Measurements from ENCODE around the gene PAK4.

Gene PAK4

GRCh38 chr19:39148939-39149529 lies 23.4 kb downstream of the PAK4 start:
- TF ChIP-seq EP300 (IDR thresholded peaks at IDR 0.05; ENCODE audit: borderline replicate concordance): no peak
- TF ChIP-seq MAX (IDR thresholded peaks at IDR 0.05): no peak
- no peak for TF ChIP-seq CREB1 (IDR thresholded peaks at IDR 0.05; ENCODE audit: low read depth)
- TF ChIP-seq TEAD4 (IDR thresholded peaks at IDR 0.05): no peak
- TF ChIP-seq NFIC (IDR thresholded peaks at IDR 0.05): no peak
- TF ChIP-seq RAD21 (IDR thresholded peaks at IDR 0.05; ENCODE audit: low read depth): no peak
- no peak for TF ChIP-seq TAF1 (IDR thresholded peaks at IDR 0.05; ENCODE audit: low read depth)
- TF ChIP-seq FOXM1 (IDR thresholded peaks at IDR 0.05; ENCODE audit: borderline replicate concordance, low read depth): no peak
- no peak for TF ChIP-seq EGR1 (IDR thresholded peaks at IDR 0.05)
- TF ChIP-seq ZBTB7A (IDR thresholded peaks at IDR 0.05; ENCODE audit: low read depth): no peak
- TF ChIP-seq, protein P1, sequence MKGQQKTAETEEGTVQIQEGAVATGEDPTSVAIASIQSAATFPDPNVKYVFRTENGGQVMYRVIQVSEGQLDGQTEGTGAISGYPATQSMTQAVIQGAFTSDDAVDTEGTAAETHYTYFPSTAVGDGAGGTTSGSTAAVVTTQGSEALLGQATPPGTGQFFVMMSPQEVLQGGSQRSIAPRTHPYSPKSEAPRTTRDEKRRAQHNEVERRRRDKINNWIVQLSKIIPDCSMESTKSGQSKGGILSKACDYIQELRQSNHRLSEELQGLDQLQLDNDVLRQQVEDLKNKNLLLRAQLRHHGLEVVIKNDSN (IDR thresholded peaks at IDR 0.05): no peak
- TF ChIP-seq YY1 (IDR thresholded peaks at IDR 0.05; ENCODE audit: low read depth): no peak
- TF ChIP-seq CEBPB (IDR thresholded peaks at IDR 0.05): no peak
- TF ChIP-seq TCF12 (IDR thresholded peaks at IDR 0.05; ENCODE audit: low read depth): no peak

- TF ChIP-seq CREB1 (IDR thresholded peaks at IDR 0.05; ENCODE audit: low read depth) (no peak), YY1 (IDR thresholded peaks at IDR 0.05; ENCODE audit: low read depth) (no peak), EP300 (IDR thresholded peaks at IDR 0.05; ENCODE audit: borderline replicate concordance) (no peak), TAF1 (IDR thresholded peaks at IDR 0.05; ENCODE audit: low read depth) (no peak), CEBPB (IDR thresholded peaks at IDR 0.05) (no peak), RAD21 (IDR thresholded peaks at IDR 0.05; ENCODE audit: low read depth) (no peak), MAX (IDR thresholded peaks at IDR 0.05) (no peak), TEAD4 (IDR thresholded peaks at IDR 0.05) (no peak), EGR1 (IDR thresholded peaks at IDR 0.05) (no peak), ZBTB7A (IDR thresholded peaks at IDR 0.05; ENCODE audit: low read depth) (no peak), TCF12 (IDR thresholded peaks at IDR 0.05; ENCODE audit: low read depth) (no peak), REST (IDR thresholded peaks at IDR 0.05; ENCODE audit: low read depth) (no peak), FOXM1 (IDR thresholded peaks at IDR 0.05; ENCODE audit: borderline replicate concordance, low read depth) (no peak), NFIC (IDR thresholded peaks at IDR 0.05) (no peak)
- TF ChIP-seq, protein P1 (IDR thresholded peaks at IDR 0.05): no peak
Observed at GRCh38 chr19:39150235-39150634, 24.6 kb downstream of the PAK4 start.

- TF ChIP-seq CEBPB (IDR thresholded peaks at IDR 0.05): no peak
- no peak for TF ChIP-seq TAF1 (IDR thresholded peaks at IDR 0.05; ENCODE audit: low read depth)
- no peak for TF ChIP-seq EGR1 (IDR thresholded peaks at IDR 0.05)
- TF ChIP-seq TEAD4 (IDR thresholded peaks at IDR 0.05): no peak
- no peak for TF ChIP-seq RAD21 (IDR thresholded peaks at IDR 0.05; ENCODE audit: low read depth)
- TF ChIP-seq REST (IDR thresholded peaks at IDR 0.05; ENCODE audit: low read depth): no peak
- no peak for TF ChIP-seq TCF12 (IDR thresholded peaks at IDR 0.05; ENCODE audit: low read depth)
- TF ChIP-seq CREB1 (IDR thresholded peaks at IDR 0.05; ENCODE audit: low read depth): no peak
- TF ChIP-seq, protein P1 (IDR thresholded peaks at IDR 0.05): no peak
- TF ChIP-seq MAX (IDR thresholded peaks at IDR 0.05): no peak
- no peak for TF ChIP-seq EP300 (IDR thresholded peaks at IDR 0.05; ENCODE audit: borderline replicate concordance)
- TF ChIP-seq FOXM1 (IDR thresholded peaks at IDR 0.05; ENCODE audit: borderline replicate concordance, low read depth): no peak
- TF ChIP-seq YY1 (IDR thresholded peaks at IDR 0.05; ENCODE audit: low read depth): no peak
- no peak for TF ChIP-seq NFIC (IDR thresholded peaks at IDR 0.05)
- no peak for TF ChIP-seq ZBTB7A (IDR thresholded peaks at IDR 0.05; ENCODE audit: low read depth)
Observed at GRCh38 chr19:39150807-39151600, 25.4 kb downstream of the PAK4 start.

DNA sequence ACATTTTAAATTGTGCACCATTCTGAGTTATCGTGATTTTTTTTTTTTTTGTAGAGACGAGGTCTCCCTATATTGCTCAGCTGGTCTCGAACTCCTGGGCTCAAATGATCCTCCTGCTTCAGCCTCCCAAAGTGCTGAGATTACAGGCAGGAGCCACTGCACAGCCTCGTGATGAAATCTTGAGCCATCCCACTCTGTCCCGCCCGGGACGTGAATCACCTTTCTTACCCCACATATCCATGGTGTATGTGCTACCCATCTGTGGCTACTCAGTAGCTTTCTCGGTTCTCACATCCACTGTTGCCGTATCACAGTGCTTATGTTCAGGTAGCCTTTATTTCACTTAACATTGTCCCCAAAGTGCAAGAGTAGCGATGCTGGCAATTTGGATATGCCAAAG lies 26.5 kb downstream of the PAK4 start:
- no peak for TF ChIP-seq CREB1 (IDR thresholded peaks at IDR 0.05; ENCODE audit: low read depth)
- no peak for TF ChIP-seq TAF1 (IDR thresholded peaks at IDR 0.05; ENCODE audit: low read depth)
- TF ChIP-seq NFIC (IDR thresholded peaks at IDR 0.05): no peak
- TF ChIP-seq RAD21 (IDR thresholded peaks at IDR 0.05; ENCODE audit: low read depth): no peak
- no peak for TF ChIP-seq FOXM1 (IDR thresholded peaks at IDR 0.05; ENCODE audit: borderline replicate concordance, low read depth)
- TF ChIP-seq, protein P1 (IDR thresholded peaks at IDR 0.05): no peak
- TF ChIP-seq EP300 (IDR thresholded peaks at IDR 0.05; ENCODE audit: borderline replicate concordance): no peak
- no peak for TF ChIP-seq MAX (IDR thresholded peaks at IDR 0.05)
- TF ChIP-seq TEAD4 (IDR thresholded peaks at IDR 0.05): no peak
- no peak for TF ChIP-seq TCF12 (IDR thresholded peaks at IDR 0.05; ENCODE audit: low read depth)
- no peak for TF ChIP-seq ZBTB7A (IDR thresholded peaks at IDR 0.05; ENCODE audit: low read depth)
